ENCODE data around the gene TRAPPC2.

GRCh38 chrX:13688384-13688957 lies 45.9 kb downstream of the TRAPPC2 start:
- no peak for TF ChIP-seq EP300 (IDR thresholded peaks at IDR 0.05)
- TF ChIP-seq, protein P1, sequence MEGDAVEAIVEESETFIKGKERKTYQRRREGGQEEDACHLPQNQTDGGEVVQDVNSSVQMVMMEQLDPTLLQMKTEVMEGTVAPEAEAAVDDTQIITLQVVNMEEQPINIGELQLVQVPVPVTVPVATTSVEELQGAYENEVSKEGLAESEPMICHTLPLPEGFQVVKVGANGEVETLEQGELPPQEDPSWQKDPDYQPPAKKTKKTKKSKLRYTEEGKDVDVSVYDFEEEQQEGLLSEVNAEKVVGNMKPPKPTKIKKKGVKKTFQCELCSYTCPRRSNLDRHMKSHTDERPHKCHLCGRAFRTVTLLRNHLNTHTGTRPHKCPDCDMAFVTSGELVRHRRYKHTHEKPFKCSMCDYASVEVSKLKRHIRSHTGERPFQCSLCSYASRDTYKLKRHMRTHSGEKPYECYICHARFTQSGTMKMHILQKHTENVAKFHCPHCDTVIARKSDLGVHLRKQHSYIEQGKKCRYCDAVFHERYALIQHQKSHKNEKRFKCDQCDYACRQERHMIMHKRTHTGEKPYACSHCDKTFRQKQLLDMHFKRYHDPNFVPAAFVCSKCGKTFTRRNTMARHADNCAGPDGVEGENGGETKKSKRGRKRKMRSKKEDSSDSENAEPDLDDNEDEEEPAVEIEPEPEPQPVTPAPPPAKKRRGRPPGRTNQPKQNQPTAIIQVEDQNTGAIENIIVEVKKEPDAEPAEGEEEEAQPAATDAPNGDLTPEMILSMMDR (IDR thresholded peaks at IDR 0.05) = no peak
- no peak for TF ChIP-seq POLR2A (IDR thresholded peaks at IDR 0.05)
